HG03520 (cell line): ENCODE measurements around the gene CCIN.
"Not testable (repeated sequence)": the region's sequence is repeated elsewhere in the genome, so short reads cannot be mapped to it uniquely, and the experiment has no call there.

ENCODE experiments used
- ATAC-seq: cut with Tn5 transposase; IDR thresholded peaks from one replicate; pipeline ENCODE4 v1.9.1; 2021; ENCODE audit warnings: mild to moderate bottlenecking, moderate library complexity; ENCODE audit not compliant: unreplicated experiment

The CCIN gene

GRCh38 chr9:36169166-36169565 is at the start of gene CCIN:
Gene CCIN (plus strand): TSS chr9:36169388. CDS start chr9:36169503, 115 bp downstream.
- ATAC-seq, result no peak

DNA sequence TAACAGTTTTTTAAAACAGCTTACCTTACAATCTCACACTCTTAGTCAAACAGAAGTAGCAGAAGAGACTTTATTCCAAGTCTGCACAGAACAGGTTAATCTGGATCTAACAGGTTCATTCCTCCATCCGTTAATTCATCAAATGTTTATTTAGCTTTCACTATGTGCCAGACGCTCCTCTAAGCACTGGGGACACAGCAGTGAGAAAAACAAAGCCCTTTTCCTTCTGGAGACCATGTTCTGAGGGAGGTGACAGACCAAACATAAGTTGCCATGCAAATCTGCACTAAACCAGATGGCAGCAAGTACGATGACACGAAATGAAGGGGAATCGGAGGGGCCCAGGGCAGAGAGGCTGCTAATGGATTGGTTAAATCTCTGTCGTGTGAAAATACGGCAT is 49.7 kb upstream of the CCIN start:
- ATAC-seq, result no peak

DNA sequence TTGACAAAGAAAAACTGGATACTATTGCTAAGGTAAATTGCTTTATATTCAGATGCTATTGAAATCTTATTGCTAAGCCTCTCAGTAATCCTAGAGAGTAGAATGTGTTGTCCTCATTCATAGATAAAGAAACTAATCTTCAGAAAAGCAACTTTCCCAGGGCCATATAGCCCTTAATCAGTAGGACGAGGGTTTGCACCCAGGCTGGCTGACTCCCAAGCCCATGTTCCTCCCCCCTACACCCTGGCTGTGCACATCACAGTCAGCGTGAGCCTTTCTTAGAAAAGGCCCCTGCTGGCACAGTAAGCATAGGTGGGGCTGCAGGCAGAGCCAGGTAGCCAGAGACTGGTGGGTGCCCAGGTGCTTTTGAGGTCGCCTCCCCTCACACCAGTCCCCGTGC is 48.5 kb upstream of the CCIN start:
- no peak for ATAC-seq

GRCh38 chr9:36121971-36122370 is 47.2 kb upstream of the CCIN start:
- no peak for ATAC-seq

DNA sequence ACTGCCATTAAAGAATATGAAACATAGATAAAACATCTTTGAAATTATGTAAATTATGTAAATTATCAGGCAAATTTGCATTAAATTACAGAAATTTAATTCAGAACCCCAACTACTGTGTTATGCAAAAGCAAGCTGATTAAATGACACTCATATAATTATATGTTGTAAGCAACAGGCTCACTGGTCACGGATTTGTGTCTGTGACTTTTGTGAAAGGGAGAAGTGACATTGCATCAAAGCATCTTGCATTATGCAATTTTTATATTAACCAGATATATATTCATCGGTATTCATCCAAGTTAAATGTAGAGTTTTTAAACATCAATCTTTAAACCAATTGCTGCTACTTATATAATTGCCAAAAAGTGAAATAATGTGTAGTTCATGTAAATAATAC is 45.7 kb upstream of the CCIN start:
- ATAC-seq, result no peak

DNA sequence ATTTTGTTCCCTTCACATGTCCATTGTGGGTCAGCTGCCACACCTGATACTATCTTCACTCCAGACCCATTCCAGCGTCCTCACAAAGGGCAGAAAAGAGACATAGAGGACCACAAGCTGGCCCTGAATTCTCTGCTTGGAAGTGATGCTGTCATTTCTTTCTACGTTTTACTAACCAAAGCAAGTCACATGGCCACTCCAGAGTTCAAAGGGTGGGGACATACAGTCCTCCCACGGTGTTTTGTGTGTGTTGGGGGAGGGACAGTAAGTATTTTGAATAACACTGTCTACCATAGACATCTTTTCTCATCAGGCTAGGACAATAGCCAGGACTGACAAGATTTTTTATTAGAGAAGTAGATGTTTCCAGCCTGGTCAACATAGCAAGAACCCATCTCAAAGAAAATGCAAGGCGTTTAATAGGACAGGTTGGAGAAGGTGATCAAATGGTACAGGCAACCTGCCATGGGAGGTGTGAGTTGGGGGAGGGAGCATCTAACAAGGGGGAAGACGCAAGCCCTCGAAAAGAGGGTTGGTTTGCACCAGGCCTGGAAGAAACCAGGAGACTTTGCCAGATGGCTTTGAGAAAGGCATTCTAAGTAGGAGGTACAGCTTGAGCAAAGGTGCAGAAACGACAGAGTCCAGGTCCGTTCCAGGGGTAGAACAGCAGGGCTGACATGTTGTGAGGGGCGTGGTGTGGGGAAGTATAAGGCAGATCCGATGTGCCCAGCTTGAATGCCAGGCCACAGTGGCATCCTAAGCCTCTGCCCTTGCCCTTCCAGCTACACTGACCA is 43.9 kb upstream of the CCIN start:
- no peak for ATAC-seq

DNA sequence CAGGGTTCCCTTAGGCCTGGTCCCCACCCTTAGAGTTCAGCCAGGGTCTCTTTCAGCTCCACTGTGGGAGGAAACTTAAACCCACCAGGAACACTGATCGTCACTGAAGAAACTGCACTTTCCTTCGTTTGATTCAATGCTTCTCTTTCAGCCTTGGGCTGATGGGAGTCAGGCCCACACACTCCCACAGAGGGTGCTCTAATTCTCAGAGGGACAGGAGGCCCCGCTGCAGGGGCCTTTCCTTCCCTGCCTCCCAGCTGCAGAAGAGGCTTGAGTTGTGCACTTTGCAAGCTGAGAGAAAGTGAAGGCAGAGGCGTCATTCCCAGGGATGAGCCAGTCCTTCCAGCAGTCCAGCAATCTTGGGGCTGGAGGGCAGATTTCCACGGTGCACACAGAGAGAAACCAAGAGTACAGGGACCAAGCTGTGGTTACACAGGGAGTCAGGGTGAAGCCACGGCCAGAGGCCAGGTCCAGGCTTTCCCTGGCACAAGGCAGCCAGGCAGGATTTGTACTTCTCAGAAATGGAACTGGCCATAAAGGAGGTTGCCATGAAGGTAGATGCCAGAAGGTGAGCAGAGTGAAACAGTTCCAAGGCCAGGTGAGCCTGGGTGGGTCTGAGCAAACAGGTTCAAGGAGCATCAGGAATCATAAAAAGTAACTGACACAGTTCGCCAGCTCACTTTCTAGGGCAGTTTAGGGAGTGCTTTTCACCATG is 43.0 kb upstream of the CCIN start:
- no peak for ATAC-seq

GRCh38 chr9:36127652-36128244 is 41.4 kb upstream of the CCIN start:
- no peak for ATAC-seq

GRCh38 chr9:36128349-36128748 is 40.8 kb upstream of the CCIN start:
- no peak for ATAC-seq

DNA sequence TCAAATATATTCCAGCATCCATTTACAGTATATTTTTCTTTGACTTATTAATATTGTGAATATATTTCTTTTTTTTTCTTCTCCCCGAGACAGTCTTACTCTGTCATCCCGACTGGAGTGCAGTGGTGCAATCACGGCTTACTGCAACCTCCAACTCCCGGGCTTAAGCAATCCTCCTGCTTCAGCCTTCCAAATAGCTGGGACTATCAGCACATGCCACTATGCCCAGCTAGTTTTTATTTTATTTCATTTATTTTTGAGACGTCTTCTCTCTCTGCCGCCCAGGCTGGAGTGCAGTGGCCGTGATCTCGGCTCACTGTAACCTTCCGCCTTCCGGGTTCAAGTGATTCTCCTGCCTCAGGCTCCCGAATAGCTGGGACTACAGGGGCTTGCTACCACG is 40.0 kb upstream of the CCIN start:
- no peak for ATAC-seq

DNA sequence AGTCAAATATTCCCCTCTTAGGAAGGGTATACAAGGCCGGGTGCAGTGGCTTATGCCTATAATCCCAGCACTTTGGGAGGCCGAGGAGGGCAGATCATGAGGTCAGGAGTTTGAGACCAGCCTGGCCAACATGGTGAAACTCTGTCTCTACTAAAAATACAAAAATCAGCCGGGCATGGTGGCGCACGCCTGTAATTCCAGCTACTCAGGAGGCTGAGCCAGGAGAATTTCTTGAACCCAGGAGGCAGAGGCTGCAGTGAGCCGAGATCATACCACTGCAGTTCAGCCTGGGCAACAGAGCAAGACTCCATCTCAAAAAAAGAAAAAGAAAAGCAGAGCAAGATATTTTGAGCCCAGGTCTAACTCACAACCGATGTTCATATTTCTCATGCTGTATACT is 37.5 kb upstream of the CCIN start:
- not testable (repeated sequence) for ATAC-seq

- ATAC-seq, result no peak
Observed at GRCh38 chr9:36132086-36132485, 37.1 kb upstream of the CCIN start.

- no peak for ATAC-seq
Observed at GRCh38 chr9:36134761-36135505, 34.3 kb upstream of the CCIN start.

- no peak for ATAC-seq
Observed at GRCh38 chr9:36135741-36136271, 33.4 kb upstream of the CCIN start.

GRCh38 chr9:36136272-36136893 is 32.8 kb upstream of the CCIN start, which contains the start of gene GLIPR2:
Gene GLIPR2 (plus strand): TSS chr9:36136733. CDS start chr9:36136779, 46 bp downstream.
- ATAC-seq, result peak; percentile 96

- peak; percentile 19 for ATAC-seq
Observed at GRCh38 chr9:36136894-36137391, 32.2 kb upstream of the CCIN start.

DNA sequence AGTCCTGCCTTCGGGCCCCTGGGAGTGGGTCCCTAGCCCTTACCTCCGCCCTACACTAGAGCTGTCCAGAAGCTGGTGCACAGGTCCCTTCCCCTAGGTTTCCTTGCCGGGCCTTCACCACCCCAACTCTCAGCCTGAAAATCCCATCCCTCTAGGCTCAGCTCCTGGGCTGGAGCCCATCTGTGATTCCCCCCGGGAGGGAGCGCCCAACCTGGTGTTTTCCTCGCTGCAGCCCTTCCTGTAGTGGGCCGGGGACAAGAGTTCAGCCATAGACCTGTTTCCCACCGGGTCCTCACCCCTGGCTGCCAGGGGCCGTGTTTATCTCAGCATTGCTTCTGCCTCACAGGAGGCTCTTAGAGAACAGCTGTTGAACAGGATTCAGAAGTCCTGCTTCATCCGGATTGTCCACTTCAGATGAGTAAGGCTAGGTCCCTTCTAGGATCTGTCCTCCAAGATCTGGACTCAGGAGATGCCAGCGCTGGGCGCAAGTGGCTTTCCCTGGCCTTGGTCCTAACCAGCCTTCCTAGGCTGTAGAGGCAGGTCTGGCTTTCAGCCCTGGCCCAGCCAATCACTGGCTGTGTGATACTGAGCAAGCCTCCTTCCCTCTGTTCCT is 31.7 kb upstream of the CCIN start:
- no peak for ATAC-seq

GRCh38 chr9:36138496-36138895 is 30.7 kb upstream of the CCIN start:
- no peak for ATAC-seq

DNA sequence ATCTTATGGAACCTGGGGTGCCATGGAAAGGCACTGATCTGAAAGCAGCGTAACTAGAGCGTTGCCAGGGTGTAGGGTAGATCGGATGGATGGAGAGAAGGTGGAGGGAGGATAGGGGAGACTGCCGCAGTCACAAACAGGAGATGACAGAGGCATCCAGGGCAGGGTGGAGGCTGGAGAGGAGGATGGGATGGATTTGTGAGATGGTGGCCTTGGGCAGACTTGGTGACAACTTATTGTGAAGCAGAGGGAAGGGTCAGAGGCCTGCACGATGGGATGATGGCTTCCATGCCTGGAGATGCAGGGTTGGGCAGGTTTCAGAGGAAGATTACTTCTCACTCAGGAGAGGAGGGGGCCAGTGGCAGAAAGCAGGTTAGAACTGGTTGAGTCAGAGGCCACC is 30.3 kb upstream of the CCIN start:
- no peak for ATAC-seq
